GM12878 (cell line): ENCODE results near the gene SARDH. TPM values are rescaled to one million over a fixed set of nuclear protein-coding genes. Genes with fewer than 3 reads are reported as not detected.

ENCODE experiments used
- ATAC-seq: fragments of 200-7000 bp; cut with Tn5 transposase; 3 replicates; pipeline ENCODE4 v1.9.1; 2020; ENCODE audit warnings: mild to moderate bottlenecking, moderate library complexity
- BruUV-seq: library from RNA; stranded (reverse); fragments of 400-500 nt; replicated peaks from 2 replicates; lab custom pipeline; 2021; lab: Mats Ljungman, UMichigan
- CTCF ChIA-PET: fragments of 300-600 bp; sonication (Branson Sonifier 250); formaldehyde crosslinking; extraction: SDS; loops from one replicate; lab custom pipeline; 2021; ENCODE audit warnings: inconsistent platforms; lab: Yijun Ruan, JAX
- POLR2A ChIA-PET: fragments of 350-600 bp; formaldehyde crosslinking; extraction: SDS; loops from one replicate; lab custom pipeline; 2021; ENCODE audit warnings: inconsistent platforms; lab: Charles Lee
- RAD21 ChIA-PET: fragments of 300-600 bp; sonication (Branson Sonifier 250); formaldehyde crosslinking; loops from one replicate; lab custom pipeline; 2023; ENCODE audit warnings: antibody characterized with exemption; ENCODE audit not compliant: unreplicated experiment; lab: Charles Lee
- SMC1A ChIA-PET: fragments of 300-600 bp; sonication (Branson Sonifier 250); formaldehyde crosslinking; loops from one replicate; lab custom pipeline; 2023; ENCODE audit not compliant: unreplicated experiment, uncharacterized antibody; lab: Charles Lee
- DNase-seq: peaks from one replicate; pipeline ENCODE4 v3.0.0-alpha.2; 2011; ENCODE audit warnings: low read depth, low spot score
- FAIRE-seq: peaks from 3 replicates; lab custom pipeline; 2011; peaks lifted over from hg19 to GRCh38; lab: Jason Lieb, UNC
- H2AFZ ChIP-seq: 2 replicates; pipeline ENCODE4 v1.6.0; 2011; ENCODE audit warnings: low read depth, low read length, control low read depth; ENCODE audit not compliant: control insufficient read depth
- H3K27ac ChIP-seq: 2 replicates; pipeline ENCODE4 v1.5.1; 2011; ENCODE audit warnings: control low read depth; ENCODE audit not compliant: control insufficient read depth, insufficient read depth
- H3K27me3 ChIP-seq, 2 experiments: replicated peaks in 1 of 2; 2 replicates each; pipeline versions ENCODE4 v1.6.0 to v1.6.1; 2011; ENCODE audit warnings: low read length in 1 of 2; ENCODE audit not compliant: control insufficient read depth in 2 of 2, insufficient read depth in 2 of 2
- H3K36me3 ChIP-seq, 2 experiments: 2 replicates each; pipeline ENCODE4 v1.5.1; 2011; ENCODE audit warnings: low read length in 1 of 2; ENCODE audit not compliant: control insufficient read depth in 2 of 2, insufficient read depth in 2 of 2
- H3K4me1 ChIP-seq: 2 replicates; pipeline ENCODE4 v1.6.1; 2011; ENCODE audit warnings: mild to moderate bottlenecking, low read length, moderate library complexity, mixed read lengths; ENCODE audit not compliant: control insufficient read depth, insufficient read depth
- H3K4me2 ChIP-seq: 2 replicates; pipeline ENCODE4 v1.6.0; 2011; ENCODE audit warnings: control low read depth; ENCODE audit not compliant: control insufficient read depth, insufficient read depth
- H3K4me3 ChIP-seq: fragments of 200-600 bp; sonication (generic); 2 replicates; pipeline ENCODE4 v1.5.1; 2016
- H3K79me2 ChIP-seq: 2 replicates; pipeline ENCODE4 v1.6.0; 2011; ENCODE audit warnings: low read length; ENCODE audit not compliant: control insufficient read depth, insufficient read depth
- H3K9ac ChIP-seq: 2 replicates; pipeline ENCODE4 v1.8.0; 2011; ENCODE audit warnings: low read length, control low read depth, mixed read lengths; ENCODE audit not compliant: control insufficient read depth, insufficient read depth
- H3K9me3 ChIP-seq: replicated peaks from 3 replicates; pipeline ENCODE4 v1.5.1; 2011; ENCODE audit warnings: mild to moderate bottlenecking, low read length; ENCODE audit not compliant: control insufficient read depth, insufficient read depth
- H4K20me1 ChIP-seq: 2 replicates; pipeline ENCODE4 v1.6.0; 2011; ENCODE audit not compliant: control insufficient read depth, insufficient read depth
- ASH2L ChIP-seq: fragments of 300-600, 200-600 bp; sonication (generic); IDR thresholded peaks from 2 replicates; pipeline ENCODE4 v1.6.1; 2017; ENCODE audit warnings: low read depth, mild to moderate bottlenecking, borderline replicate concordance
- ATF3 ChIP-seq: IDR thresholded peaks from 2 replicates; pipeline ENCODE4 v1.6.1; 2011; ENCODE audit warnings: low read depth, mild to moderate bottlenecking, low read length, moderate library complexity, borderline replicate concordance; ENCODE audit errors: extremely low read depth
- BHLHE40 ChIP-seq, 2 experiments: fragments of 450-650 bp in 1 of 2; IDR thresholded peaks; 2 replicates each; pipeline ENCODE4 v1.6.1; 2011 to 2017; ENCODE audit warnings: low read depth in 2 of 2, borderline replicate concordance in 1 of 2, improper control_type of control experiment in 1 of 2, low read length in 1 of 2, mild to moderate bottlenecking in 1 of 2
- E4F1 ChIP-seq: fragments of 450-650 bp; IDR thresholded peaks from 2 replicates; pipeline ENCODE4 v1.6.1; 2018; ENCODE audit warnings: borderline replicate concordance, mild to moderate bottlenecking; ENCODE audit not compliant: partially characterized antibody
- GATAD2B ChIP-seq: fragments of 450-650 bp; conservative IDR thresholded peaks from 2 replicates; pipeline ENCODE4 v1.6.1; 2017; ENCODE audit warnings: low read depth, mild to moderate bottlenecking, moderate library complexity
- MLLT1 ChIP-seq: fragments of 450-650 bp; IDR thresholded peaks from 2 replicates; pipeline ENCODE4 v1.6.1; 2016; ENCODE audit warnings: mild to moderate bottlenecking
- MTA3 ChIP-seq: IDR thresholded peaks from 2 replicates; pipeline ENCODE4 v1.6.1; 2012; ENCODE audit warnings: low read length, inconsistent platforms, borderline replicate concordance
- POU2F2 ChIP-seq: IDR thresholded peaks from 3 replicates; pipeline ENCODE4 v1.6.1; 2011; ENCODE audit warnings: low read depth, mild to moderate bottlenecking, low read length, borderline replicate concordance
- RELB ChIP-seq: fragments of 450-650 bp; IDR thresholded peaks from 2 replicates; pipeline ENCODE4 v1.6.1; 2017; ENCODE audit warnings: low read depth, mild to moderate bottlenecking, moderate library complexity
- SMAD5 ChIP-seq: IDR thresholded peaks from 2 replicates; pipeline ENCODE4 v1.6.1; 2016; ENCODE audit warnings: antibody characterized with exemption, low read depth
- SP1 ChIP-seq: IDR thresholded peaks from one replicate; pipeline ENCODE4 v1.6.1; 2011; ENCODE audit warnings: low read depth, low read length
- SUPT20H ChIP-seq: IDR thresholded peaks from 2 replicates; pipeline ENCODE4 v1.6.1; 2011; ENCODE audit warnings: low read depth, mild to moderate bottlenecking, low read length, moderate library complexity, borderline replicate concordance; ENCODE audit not compliant: control insufficient read depth
- SUZ12 ChIP-seq: fragments of 200-600 bp; sonication (generic); IDR thresholded peaks from one replicate; pipeline ENCODE4 v1.6.1; 2018; ENCODE audit warnings: antibody characterized with exemption, mild to moderate bottlenecking; ENCODE audit not compliant: unreplicated experiment
- USF2 ChIP-seq: IDR thresholded peaks from 2 replicates; pipeline ENCODE4 v1.6.1; 2011; ENCODE audit warnings: low read depth, low read length, improper control_type of control experiment, borderline replicate concordance
- ZNF384 ChIP-seq: IDR thresholded peaks from 2 replicates; pipeline ENCODE4 v1.6.1; 2012; ENCODE audit warnings: low read depth, mild to moderate bottlenecking, low read length, improper control_type of control experiment, borderline replicate concordance
- ZNF622 ChIP-seq: fragments of 450-650 bp; IDR thresholded peaks from 2 replicates; pipeline ENCODE4 v1.6.1; 2017; ENCODE audit warnings: mild to moderate bottlenecking, inconsistent platforms
- WGBS: methylation state at CpG from one replicate; pipeline ENCODE4 v1.1.6; 2016; ENCODE audit warnings: low lambda C conversion rate; ENCODE audit not compliant: insufficient replicate concordance, insufficient coverage; ENCODE audit errors: missing lambda C conversion rate; 5-methylcytosine and 5-hydroxymethylcytosine counted together
- in situ Hi-C: fragments of 300-500 bp; cut with MboI; formaldehyde crosslinking; loops from 9 replicates; pipeline ENCODE4 v1.14.3; 2018; ENCODE audit warnings: mixed read lengths
- intact Hi-C: fragments of 100-400 bp; cut with micrococcal nuclease; formaldehyde crosslinking; loops from one replicate; pipeline ENCODE4 v1.14.2; 2022; ENCODE audit not compliant: unreplicated experiment
- polyA plus RNA-seq, 11 experiments: library from polyadenylated mRNA; depleted of rRNA in 4 of 11; unstranded in 6 of 11; stranded (reverse) in 5 of 11; fragments of >200 nt; fragmentation: Nextera tagmentation in 4 of 11; fragmentation: Illumina TruSeq in 1 of 11; extraction: Ambion mirVana in 4 of 11; extraction: Trizol in 1 of 11; gene quantifications; 1 replicate in 1 of 11; 2 replicates in 10 of 11; pipeline versions ENCODE4 v1.2.1 to v1.2.3, GENCODE V29; 2011 to 2016; ENCODE audit warnings: inconsistent platforms in 2 of 11, missing spikeins in 2 of 11, low read depth in 1 of 11
- total RNA-seq, 4 experiments: library from RNA; depleted of rRNA in 3 of 4; stranded (reverse); fragments of >200 nt in 3 of 4; fragmentation: Illumina TruSeq in 1 of 4; extraction: Trizol in 1 of 4; gene quantifications; 2 replicates each; pipeline versions ENCODE4 v1.2.1 to v1.2.3, GENCODE V29; 2013 to 2021

SARDH gene
- total and polyA plus RNA-seq, 10 of the 15 experiments (the other 5 are each of a cell fraction or from before 2014, with no cell fraction given) = 0.03 to 0.15 (median 0.10) TPM; not detected in 6

GRCh38 chr9:133772581-133772980, 34.4 kb upstream of the SARDH start:
- Histone ChIP-seq H4K20me1 (no peaks in the 10 kb centered on the region), H3K4me1 (no peaks in the 10 kb centered on the region), H2AFZ (no peak overlapping the region), H3K9me3 (peaks cover 14% of the 10 kb centered on the region; the same call in 2 of the 3 replicates), H3K36me3 (peaks cover 17 to 45% of the 10 kb centered on the region in 2 experiments; a peak in 3 of 4 replicates), H3K79me2 (no peaks in the 10 kb centered on the region), H3K27ac (no peak overlapping the region), H3K27me3 (no peaks in the 10 kb centered on the region), H3K9ac (no peak overlapping the region), H3K4me2 (no peak overlapping the region), H3K4me3 (no peak overlapping the region)
- in situ Hi-C loops (no loop called here), intact Hi-C loops (no loop called here)
- FAIRE-seq = no peak
- ChIA-PET POLR2A (no interaction called here), SMC1A (interaction anchor here (0.6 kb wide), 1 partner anchor 533 kb away, joined by 3 read pairs; no protein-coding TSS in a partner anchor), RAD21 (no interaction called here), CTCF (interaction anchor here (1.5 to 1.6 kb wide), 2 partner anchors 10 to 27 kb away, joined by 3 to 15 read pairs; no protein-coding TSS in a partner anchor)
- no TSS peak for BruUV-seq
- no peak for TF ChIP-seq BHLHE40 (IDR thresholded peaks at IDR 0.05; ENCODE audit: borderline replicate concordance in 1 of 2, low read depth in 2 of 2, low read length in 1 of 2)
- no peak for TF ChIP-seq MTA3
- TF ChIP-seq SUZ12 = no peak
- TF ChIP-seq USF2 = no peak
- no peak for TF ChIP-seq ASH2L
- TF ChIP-seq ATF3 = no peak
- no peak for TF ChIP-seq GATAD2B
- TF ChIP-seq ZNF622 = no peak
- no peak for TF ChIP-seq POU2F2
- no peak for TF ChIP-seq SMAD5
- no peak for TF ChIP-seq SUPT20H
- no peak for TF ChIP-seq SP1
- TF ChIP-seq ZNF384 = no peak
- TF ChIP-seq E4F1 = no peak
- TF ChIP-seq RELB = no peak
- no peak for TF ChIP-seq MLLT1
- DNase-seq = no peak
- 90% methylated on average over 7 of the region's 7 CpGs for WGBS
- ATAC-seq = no peak
